ENCODE results near the gene CACNA1S.

CACNA1S gene

DNA sequence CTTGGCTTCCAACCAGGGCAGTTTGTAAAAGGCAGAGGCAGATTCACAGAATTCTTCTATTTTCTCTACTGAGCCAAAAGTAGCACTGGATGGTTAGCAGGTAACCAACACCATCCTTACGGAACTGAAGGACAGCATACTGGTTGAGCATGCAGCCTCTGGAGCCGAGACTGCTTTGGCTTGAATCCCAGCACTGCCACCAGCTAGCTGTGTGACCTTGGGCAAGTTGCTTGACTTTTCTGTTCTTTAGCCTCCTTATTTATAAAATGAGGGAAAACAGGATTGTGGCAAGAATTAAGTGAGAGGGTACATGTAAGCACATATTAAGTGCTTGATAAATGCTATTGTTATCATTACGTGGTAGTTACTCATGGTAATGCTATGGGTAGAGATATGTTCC lies 19.5 kb downstream of the CACNA1S start:
- no peak for DNase-seq

DNA sequence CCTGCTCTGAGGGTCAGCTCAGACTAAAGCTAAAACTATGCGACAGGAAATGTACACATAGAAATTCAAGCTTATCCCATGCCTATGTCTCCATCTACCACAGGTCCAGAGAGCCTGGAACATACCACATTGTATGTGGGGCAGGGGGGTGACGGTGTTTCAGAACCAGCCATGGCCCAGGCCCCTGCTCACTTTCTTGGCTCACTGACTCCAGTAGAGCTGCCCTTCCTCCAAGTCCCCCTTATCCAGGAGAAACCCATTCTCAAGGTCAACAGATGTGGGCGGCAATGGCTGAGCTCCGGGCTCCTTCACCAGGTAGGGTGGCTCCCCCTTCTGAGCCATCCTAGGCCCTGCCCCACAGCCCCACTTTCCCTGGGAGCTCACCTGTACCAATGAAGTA lies 21.0 kb downstream of the CACNA1S start:
- DNase-seq = no peak

DNA sequence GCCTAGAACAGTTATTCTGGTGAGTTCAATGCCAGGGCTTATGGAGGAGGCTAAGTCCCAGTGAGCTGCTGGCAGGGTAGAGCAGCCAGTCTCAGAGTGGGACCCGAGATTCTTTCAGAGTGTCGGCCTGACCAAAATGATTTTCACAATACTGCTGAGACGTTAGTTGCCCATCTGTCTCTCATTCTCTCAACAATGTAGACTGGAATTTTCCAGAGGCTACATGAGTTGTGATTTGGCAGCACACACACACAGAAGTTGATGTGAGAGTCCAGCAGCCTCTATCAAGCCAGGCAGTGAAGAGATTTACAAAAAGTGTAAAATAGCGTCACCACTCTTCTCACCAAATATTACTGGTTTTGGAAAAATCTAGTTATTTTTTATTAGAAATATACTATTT lies 21.7 kb downstream of the CACNA1S start:
- no peak for DNase-seq

DNA sequence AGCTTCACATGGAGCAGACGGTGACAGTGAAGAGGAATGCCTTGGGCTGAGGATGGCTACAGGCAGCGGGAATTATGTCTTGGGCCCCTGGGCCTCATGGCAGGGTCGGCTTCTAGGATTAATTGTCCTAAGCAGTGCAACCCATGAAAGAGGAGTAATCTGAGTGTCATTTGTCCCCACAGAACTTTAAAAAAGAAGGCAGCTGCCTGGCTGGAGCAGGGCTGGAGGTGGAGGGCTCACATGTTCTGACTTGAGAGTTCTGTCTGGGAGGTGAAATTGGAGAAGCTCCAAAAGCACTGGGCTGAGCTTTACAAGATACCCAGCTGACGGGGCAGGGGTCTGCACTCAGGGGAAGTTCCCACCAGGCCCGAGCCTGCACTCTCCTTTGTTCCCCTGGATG lies 22.6 kb downstream of the CACNA1S start:
- no peak for DNase-seq

DNA sequence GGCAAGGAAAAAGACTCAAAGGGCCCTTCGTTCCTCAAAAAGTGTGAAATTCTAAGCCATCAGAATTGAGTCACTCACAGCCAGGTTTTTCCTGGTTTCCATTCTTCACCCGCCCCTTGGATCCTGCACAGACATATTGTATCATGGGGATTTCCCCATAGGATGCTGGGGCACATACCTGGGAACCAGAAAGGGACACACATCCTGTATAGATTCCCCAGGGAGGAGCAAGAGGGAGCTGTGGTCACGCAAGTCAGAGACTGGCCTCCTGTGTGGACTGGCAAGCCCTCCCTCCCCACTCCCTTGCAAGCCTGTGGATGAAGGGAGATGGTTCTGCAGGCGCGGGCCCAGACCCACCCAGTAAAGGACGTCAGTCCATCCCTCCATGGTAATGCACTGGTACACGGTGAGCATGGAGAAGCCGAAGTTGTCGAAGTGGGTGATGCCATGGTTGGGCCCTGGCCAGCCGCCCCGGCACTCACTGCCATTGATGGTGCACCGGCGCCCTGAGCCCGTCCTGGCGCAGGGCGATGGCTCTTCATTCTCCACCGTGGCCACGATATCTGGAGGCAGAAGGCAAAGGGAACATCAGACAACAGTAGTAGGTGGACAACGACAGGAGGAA lies 23.2 kb downstream of the CACNA1S start:
- no peak for DNase-seq

DNA sequence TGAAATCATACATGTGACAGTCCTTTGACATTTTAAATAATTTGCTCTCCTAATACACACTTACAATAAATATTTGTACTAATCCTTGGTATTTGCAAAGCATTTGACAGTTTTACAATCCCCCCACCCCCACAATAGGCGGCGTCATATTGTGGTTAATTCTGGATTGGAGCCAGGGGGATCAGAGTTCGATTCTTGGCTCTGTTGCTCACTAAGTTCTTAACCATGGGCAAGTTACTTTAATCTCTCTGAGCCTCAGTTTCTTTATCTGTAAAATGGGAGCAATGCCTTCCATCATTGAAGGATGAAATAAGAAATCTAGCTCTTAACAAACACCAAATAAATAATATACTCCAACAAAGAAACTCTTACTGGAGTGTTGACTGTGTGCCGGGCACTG lies 23.8 kb downstream of the CACNA1S start:
- no peak for DNase-seq

DNA sequence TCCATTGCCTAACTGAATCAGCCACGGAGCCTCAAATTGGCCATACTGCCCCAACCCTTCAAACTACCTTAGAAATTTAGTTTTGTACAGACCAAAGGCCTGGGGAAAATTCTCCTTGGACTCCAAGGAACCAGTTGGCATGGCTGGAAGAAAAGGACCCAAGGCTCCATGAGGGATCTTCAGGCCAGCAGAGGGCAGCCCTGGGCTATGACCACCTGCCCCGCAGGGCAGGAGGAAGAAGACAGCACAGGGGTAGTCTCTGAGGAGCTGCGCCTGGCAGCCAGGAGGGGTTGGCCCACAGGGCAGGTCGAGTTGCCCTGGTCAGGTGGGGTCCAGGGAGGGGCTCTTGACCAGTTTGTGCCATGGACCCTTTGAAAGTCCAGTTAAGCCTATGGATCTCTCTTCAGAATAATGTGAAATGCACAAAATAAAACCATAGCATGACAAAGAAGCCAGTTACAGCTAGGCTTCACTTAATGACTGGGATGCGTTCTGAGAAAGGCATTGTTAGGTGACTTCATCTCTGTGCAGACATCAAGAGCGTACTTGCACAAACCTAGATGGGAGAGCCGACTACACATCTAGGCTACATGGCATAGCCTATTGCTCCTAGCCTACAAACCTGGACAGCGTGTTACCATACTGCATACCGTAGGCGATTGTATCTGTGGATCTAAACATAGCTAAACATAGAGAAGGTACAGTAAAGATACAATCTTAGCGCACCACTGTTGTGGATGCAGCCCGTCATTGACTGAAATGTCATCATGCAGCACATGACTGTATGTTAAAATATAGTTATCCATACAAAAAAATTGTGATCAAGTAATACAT lies 26.1 kb downstream of the CACNA1S start:
- DNase-seq = no peak

DNA sequence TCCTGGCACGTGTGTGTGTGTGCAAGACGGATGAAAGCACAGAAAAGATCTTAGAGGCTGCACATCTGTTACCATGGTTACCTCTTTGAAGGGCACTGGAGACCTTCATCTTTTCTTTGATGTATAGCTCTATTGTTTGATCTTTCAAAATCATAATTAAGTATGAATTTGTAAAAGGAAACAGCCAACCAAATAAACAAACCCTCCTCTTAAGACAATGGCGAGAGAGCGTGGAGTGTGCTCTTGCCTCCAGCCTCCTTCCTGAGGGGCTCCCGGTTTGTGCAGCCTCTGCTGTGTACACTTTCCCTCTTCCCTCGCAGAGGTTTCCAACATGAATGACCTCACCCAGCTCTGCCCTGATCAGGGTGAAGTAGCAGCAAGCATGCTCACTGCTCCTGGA lies 27.9 kb downstream of the CACNA1S start:
- no peak for DNase-seq

DNA sequence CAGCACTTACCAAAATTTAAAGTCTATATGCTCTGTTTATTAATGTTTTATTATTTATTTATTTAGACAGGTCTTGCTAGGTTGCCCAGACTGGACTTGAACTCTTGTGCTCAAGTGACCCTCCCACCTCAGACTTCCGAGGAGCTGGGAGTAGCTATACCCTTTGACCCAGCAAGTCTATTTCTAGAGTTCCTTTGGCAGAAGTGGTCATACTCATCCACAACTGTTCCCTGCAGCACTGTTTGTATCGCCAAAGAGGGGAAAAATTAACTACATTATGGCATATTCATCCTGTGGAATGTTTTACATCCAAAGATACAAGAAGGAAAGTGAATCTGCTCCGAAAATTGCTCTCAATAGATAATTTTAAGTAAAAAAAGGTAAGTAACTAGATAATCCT lies 28.5 kb downstream of the CACNA1S start:
- DNase-seq = no peak

DNA sequence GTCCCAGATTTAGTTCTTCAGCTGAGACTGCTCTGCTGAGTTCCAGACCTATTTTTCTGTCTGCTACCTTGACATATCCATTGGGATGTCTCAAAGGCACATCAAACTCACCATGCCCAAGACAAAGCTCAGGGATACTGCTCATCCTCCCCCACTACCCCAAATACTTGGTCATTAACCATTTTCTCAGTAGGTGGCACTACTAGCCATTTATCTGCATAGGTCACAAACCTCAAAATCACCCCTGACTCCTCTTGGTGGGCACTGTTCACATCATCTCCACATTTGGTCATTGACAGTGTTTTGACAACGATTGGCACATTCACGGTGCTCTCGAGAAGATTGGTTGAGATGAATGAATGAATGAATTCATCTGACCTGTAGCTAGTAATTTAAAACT lies 32.1 kb downstream of the CACNA1S start:
- no peak for DNase-seq

DNA sequence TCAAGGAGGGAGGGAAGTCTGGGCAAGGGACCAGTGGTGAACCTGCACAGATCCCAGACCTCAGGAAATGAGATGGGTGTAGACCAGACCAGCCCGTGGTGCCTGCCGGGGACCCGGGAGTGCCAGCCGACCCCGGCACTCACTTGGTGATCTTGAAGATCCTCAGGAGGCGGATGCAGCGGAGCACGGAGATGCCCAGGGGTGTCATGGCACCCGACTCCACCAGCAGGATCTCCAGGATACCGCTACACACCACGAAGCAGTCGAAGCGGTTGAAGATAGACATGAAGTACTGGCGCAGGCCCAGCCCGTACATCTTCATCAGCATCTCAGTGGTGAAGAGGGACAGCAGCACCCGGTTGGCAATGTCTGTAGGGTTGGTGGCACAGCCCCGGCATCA lies 34.5 kb downstream of the CACNA1S start:
- DNase-seq = no peak

DNA sequence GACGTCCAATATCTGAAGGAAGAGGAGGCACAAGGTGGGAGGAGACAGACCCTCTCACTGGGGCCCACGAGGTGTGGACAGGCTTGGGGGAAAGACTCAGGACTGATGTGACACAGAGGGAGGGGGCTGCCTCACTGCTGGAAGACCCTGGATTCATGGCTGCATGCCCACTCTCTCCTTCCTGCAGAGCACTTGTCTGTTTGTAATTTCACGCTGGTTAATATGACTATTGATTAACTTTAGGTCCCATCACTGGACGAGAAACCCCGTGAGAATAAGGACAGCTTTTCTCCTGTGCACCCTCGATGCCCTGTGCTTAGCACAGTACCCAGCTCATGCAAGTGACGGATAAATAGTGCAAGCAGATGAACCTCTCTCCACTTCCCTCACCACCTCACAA lies 35.1 kb downstream of the CACNA1S start:
- no peak for DNase-seq

DNA sequence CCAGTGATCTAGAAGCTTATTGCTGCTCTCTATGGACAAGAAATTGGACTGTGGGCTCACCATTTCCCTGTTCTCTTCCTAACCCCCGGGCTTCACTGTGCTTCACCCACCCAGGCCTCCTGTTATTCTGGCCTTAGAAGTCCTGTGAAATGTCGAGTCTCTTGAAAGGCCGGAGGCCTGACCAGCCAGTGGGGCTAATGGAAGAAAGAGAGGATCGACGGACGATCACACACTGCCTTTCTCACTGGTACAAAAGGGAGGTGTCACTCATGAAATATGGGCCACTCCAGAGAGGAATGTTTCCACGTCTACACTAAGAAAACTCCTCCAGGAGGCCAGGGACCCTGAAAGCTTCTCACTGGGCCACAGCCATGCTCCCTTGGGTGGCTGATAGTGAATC lies 36.1 kb downstream of the CACNA1S start:
- no peak for DNase-seq

DNA sequence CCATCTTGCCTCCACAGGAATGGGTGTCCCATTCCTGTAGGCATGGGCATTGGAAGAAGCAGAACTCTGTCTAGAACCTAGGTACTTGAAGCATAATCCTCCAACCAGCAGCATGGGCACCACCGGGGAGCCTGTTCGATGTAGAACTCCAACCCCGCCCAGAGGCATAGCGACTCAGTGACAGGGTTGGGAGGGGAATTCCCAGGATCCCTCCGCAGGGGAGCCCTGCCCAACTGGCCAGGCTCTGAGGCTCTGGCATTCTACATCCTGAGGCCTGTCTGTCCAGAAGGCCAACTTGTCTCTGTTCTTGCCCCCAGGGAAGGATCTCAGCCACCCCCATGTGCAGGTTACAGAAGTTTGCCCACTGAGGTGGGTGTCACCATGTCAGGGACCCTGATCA lies 38.2 kb downstream of the CACNA1S start:
- no peak for DNase-seq

DNA sequence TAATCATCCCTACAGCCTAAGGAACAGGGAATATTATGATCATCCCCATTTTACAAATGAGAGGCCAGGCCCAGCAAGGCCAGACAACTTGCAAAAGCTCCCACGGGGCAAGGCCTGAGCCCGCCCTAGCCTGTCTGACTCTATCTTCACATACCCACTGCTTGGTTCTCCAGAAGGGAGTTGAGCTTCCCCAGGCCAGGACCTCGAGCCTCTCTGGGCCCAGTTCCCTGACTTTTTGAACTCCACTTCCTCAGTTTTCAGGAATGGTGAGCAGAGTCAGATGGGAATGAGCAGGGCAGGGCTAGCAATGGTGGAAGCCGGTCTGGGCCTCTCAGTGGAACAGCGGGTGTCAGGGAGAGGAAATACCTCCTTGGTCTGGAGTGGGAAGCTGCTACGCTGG lies 39.3 kb downstream of the CACNA1S start:
- DNase-seq = no peak

DNA sequence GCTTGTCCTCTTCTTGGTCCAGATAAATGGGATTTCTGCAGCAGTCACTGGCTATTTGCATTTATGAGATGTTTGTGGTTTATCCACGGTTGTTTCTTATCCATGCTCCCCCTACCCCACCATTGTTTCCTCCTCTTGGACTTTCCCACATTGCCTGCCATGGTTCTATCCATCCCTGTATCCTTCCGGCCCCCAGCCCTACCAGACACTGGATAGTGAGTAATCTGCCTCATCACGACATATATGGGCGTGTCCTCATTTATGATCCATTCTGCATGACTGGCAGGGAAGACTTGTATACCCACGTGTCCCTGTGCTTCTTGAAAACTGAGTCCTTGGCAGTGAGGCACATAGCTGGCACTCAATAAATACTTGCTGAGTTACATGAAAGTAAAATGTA lies 40.1 kb downstream of the CACNA1S start:
- no peak for DNase-seq

DNA sequence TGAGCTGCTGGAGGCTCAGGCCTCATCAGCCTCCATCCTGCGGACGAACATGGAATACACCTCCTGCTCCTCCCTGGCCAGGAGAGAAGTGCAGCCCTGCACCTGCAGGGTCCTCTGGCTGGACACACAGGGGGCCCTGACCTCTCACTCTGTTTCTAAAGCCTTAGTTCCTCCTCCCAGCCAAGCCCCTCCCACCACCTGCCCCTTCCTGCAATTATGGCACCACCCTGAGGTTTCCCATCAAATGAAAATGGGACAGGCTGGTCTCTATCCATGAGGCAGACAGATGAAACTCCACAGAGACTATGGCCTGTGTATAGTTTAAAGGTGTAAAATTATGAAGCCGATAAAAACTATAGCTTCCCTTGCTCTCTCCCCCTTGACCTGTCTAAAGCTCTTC lies 42.6 kb downstream of the CACNA1S start:
- DNase-seq = no peak

DNA sequence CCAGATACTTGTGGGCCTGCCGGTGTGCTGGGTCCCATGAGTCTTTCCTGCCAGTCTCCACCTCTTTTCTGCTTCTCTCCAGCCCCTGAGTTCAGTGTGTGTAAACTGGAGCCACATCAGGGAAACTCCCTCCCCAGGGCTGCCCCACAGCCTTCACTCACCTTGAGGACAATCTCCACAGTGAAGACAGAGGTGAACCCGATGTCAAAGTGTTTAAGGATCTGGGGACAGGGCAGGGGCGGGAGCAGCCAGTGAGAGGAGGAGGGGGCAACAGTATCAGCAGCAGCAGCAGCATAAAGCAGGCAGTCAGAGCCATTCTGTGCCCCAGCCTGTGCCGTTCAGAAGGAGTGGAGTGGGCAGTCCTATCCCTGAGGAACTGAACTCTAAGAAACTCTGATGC lies 43.2 kb downstream of the CACNA1S start:
- no peak for DNase-seq

DNA sequence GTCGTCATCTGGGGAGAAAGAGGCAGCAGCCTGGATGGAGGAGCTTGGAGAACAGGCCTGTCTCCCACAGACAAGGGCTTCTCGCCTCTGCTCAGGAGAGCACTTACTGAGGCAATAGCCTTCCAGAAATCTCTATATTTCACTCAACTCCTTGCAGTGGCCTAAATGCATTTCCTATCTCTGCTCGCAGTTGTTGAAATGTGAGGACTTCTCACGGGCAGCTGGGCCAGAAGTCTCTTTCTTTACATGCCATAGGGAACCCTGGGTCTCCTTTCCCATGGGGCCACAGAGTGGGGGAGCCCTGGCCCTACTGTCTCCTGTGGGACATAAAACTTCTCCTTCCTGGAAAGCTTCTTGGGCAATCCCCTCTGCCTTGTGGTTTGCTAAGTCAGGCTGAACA lies 45.2 kb downstream of the CACNA1S start:
- no peak for DNase-seq

DNA sequence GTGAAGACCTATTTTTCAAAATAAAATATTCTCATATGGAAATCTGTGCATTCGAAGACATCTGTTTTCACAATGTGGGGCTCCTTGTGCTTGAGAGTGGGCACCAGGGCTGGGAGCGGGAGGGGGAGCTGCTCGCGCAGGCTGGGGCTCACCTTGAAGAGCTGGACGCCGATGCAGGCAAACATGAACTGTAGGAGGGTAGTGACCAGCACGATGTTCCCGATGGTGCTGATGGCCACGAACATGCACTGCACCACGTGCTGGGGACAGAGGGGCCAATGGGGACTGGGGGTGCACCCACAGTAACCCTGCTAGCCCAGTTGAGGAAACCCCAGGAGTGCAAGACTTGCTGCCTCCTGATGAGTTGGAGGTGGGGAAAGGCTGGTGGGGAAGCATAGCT lies 46.5 kb downstream of the CACNA1S start:
- no peak for DNase-seq

DNA sequence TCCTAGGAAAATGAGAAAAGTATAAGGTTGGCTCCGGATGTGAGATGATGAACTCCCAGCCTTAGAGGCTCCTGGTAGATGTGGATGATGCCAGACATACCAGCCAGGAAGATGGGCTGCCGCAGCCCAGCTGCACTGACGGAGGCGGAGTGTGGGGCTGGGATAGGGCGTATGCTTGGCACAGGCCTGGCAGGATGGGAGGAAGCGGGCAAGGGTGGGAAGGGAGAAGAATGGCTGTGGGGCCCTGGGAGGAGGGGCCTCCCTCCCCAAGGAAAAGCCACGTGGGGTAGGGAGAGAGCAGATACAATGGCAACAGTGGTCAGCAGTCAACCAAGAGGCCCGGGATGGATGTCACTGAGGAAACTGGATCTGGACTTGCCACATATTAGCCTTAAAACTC lies 47.4 kb downstream of the CACNA1S start:
- DNase-seq = no peak

DNA sequence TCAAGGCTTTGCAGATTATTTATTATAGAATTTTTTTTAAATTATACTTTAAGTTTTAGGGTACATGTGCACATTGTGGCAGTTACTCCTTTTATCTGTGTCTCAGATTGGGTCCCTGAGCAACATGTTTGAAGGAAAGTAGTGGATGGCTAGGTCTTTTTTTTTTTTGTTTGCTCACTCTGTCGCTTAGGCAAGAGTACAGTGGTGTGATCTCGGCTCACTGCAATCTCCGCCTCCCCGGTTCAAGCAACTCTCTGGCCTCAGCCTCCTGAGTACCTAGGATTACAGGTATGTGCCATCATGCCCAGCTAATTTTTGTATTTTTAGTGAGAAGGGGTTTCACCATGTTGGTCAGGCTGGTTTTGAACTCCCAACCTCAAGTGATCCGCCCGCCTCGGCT lies 49.1 kb downstream of the CACNA1S start:
- no peak for DNase-seq

DNA sequence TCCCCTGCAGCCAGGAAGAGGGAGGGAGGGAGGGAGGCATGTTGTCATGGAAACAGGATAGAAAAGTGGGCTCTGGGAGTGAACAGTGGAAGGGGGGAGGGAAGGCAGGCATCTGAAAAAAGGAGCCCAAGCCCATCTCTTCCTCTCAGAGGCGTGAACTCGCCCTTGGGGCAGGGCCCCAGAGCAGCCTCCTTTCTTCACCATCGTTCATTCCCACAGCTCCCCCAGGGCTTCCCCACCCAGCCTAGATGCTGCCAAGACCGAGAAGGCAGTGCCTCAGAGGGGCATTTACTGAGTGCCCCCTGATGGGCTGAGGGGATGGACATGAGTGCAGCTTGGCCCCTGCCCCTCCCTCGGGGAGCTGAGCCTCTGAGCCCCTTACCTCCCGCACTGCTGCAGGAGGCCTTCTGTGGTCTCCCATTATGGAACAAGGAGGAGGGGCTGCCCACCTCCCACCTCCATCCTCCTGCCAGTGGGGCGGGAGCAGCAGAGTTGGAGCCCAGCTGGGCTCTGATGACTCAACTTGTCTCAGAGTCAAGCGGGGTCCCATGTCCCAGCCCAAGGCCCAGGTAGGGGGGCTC lies 49.6 kb downstream of the CACNA1S start:
- no peak for DNase-seq

DNA sequence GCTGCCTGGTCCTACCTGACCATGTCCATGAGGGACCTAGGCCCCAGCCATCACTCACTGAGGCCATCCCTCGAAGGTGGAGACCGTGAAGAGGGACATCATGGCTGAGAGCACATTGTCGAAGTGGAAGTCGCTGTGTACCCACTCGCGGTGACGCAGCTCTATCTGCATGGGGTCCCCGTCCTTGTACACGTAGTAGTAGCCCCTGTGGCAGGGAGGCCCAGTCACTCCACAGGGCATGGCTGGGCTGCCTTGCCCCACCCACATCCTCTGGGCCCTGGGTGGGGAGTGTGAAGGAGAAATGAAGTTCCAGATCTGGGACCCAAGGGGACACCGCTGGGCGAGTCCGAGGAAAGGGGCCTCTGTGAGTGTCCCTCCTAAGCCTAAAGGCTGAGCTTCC lies 50.3 kb downstream of the CACNA1S start:
- DNase-seq = no peak

DNA sequence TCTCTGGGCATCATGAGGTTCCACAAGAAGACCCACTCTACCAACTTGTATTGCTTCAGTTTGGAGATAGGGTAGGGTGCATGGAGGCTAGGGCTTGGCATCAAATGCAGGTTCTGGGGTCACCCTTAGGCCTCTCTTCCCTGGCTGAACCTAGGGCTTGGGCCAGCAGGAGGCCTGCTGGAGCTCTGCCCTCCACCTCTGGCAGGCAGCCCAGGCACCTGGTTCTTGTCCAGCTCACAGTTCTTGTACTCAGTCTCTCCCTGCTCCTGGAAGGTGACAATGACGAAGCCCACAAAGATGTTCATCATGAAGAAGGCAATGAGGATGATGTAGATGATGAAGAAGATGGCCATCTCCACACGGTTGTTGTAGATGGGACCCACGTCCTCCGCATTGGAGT lies 51.2 kb downstream of the CACNA1S start:
- no peak for DNase-seq
